Urinary bladder (tissue), 4 donors: Measurements from ENCODE around the gene ADAMTS8. TPM values are rescaled to one million over a fixed set of nuclear protein-coding genes. Genes with fewer than 3 reads are reported as not detected.

Experiments
- DNase-seq: peaks from one replicate; pipeline ENCODE4 v3.0.0-alpha.2; 2015; ENCODE audit errors: extremely low spot score
- H3K27ac ChIP-seq: one replicate; pipeline ENCODE4 v1.5.1; 2013; ENCODE audit warnings: low read depth, mild to moderate bottlenecking, moderate library complexity
- H3K36me3 ChIP-seq: one replicate; pipeline ENCODE4 v1.6.1; 2013; ENCODE audit warnings: mild to moderate bottlenecking, moderate library complexity; ENCODE audit not compliant: insufficient read depth
- H3K4me1 ChIP-seq: one replicate; pipeline ENCODE4 v1.6.1; 2013; ENCODE audit warnings: mild to moderate bottlenecking, moderate library complexity; ENCODE audit not compliant: insufficient read depth
- H3K4me3 ChIP-seq: one replicate; pipeline ENCODE4 v1.5.1; 2013; ENCODE audit warnings: low read depth, low read length
- WGBS: extraction: QIAGEN DNeasy Blood & Tissue Kit; methylation state at CpG from one replicate; pipeline ENCODE4 v1.1.7; 2013; 5-methylcytosine and 5-hydroxymethylcytosine counted together
- polyA plus RNA-seq: library from polyadenylated mRNA; stranded (reverse); fragments of 200-250 nt; gene quantifications from one replicate; pipeline ENCODE4 v1.2.3, GENCODE V29; 2013
- total RNA-seq: library from RNA; depleted of rRNA; stranded (reverse); fragments of >200 nt; gene quantifications from one replicate; pipeline ENCODE4 v1.2.3, GENCODE V29; 2014
- donor health status: healthy with polysubstance abuse.
- donor health status: healthy.

Gene ADAMTS8, protein sequence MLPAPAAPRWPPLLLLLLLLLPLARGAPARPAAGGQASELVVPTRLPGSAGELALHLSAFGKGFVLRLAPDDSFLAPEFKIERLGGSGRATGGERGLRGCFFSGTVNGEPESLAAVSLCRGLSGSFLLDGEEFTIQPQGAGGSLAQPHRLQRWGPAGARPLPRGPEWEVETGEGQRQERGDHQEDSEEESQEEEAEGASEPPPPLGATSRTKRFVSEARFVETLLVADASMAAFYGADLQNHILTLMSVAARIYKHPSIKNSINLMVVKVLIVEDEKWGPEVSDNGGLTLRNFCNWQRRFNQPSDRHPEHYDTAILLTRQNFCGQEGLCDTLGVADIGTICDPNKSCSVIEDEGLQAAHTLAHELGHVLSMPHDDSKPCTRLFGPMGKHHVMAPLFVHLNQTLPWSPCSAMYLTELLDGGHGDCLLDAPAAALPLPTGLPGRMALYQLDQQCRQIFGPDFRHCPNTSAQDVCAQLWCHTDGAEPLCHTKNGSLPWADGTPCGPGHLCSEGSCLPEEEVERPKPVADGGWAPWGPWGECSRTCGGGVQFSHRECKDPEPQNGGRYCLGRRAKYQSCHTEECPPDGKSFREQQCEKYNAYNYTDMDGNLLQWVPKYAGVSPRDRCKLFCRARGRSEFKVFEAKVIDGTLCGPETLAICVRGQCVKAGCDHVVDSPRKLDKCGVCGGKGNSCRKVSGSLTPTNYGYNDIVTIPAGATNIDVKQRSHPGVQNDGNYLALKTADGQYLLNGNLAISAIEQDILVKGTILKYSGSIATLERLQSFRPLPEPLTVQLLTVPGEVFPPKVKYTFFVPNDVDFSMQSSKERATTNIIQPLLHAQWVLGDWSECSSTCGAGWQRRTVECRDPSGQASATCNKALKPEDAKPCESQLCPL
- 8.9 TPM for total RNA-seq
- 17.9 TPM for polyA plus RNA-seq

DNA sequence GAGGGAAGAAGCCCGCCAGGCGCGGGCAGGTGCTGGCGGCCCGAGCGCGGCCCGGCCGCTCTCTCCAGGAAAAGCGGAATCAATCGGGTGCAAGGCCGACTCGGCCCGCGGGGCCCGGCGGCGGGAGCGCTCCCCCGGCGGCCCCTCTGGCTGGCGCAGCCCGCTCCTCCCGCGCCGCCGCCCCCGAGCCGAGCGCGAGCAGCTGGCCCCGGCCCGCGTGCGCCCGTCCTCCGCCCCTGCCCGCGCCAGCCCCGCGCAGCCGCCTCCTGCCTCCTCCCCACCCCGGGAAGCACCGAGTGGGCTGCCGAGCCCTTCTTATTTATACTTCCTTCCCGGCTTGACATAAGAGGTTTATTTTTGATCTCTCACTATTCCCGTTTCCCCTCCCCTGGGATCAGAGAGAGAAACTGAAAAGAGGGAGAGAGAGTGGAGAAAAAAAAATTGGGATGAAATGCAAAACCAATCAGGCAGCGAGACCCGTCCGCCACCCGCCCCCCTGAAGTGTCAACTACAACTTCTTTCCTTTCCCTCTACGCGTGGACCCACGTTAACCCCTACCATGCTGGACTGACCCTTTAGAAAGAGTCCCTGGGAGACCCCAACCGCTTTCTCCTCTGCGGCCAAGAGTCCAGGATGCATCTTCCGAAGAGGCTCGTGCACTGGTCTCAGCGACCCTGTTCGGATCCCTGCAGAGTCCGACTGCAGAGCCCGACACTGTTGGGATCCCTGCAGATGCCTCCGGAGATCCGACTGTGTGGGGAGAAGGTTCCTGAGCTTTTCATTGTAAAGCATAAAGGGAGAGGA, at the start of gene ADAMTS8:
TSS of gene ADAMTS8 (minus strand) at position 294 of the 804 bp plus-strand sequence. CDS start 323 bp downstream, outside the sequence.
- Histone ChIP-seq H3K27ac (no peak within 1 kb of the TSS), H3K4me3 (peak within 1 kb of the TSS; percentile 53), H3K36me3 (no peaks in the 10 kb centered on the region), H3K4me1 (no peaks in the 10 kb centered on the region)
- 4% methylated on average over 64 of the region's 64 CpGs for WGBS
- DNase-seq: no peak

DNA sequence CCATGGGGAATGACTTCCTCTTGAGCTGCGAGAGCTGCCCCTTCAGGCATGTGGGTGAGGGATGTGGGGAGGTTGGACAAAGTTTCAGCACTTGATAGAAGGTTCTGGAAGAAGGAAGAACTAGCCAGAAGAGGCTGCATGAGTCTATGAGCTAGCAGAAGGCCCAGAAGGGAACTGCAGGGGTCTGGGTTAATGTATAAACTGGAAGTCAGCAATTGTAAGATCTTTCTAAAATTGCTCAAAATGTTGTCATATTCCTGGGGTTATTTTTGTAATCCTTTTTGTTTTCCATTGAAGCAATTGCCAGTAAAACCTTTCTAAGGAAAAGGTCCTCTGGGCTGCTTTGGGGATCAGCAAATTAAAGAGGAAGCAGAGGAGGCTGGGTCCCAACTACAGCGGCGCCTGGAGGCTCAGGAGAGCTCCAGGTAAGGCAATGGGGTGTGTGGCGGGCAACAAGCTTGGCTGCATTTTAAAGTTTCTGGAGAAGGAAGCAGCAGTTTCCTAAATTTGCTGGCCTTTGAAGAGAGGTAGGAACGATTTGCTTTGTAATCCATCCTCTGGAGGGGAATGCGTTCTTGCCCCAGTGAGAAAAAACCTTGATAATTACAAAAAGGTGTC, 49.3 kb upstream of the ADAMTS8 start:
- Histone ChIP-seq H3K36me3 (peaks cover 1% of the 10 kb centered on the region), H3K27ac (peak overlapping the region; percentile 48), H3K4me3 (no peak overlapping the region), H3K4me1 (no peaks in the 10 kb centered on the region)
- no peak for DNase-seq
- 56% methylated on average over 6 of the region's 6 CpGs for WGBS

DNA sequence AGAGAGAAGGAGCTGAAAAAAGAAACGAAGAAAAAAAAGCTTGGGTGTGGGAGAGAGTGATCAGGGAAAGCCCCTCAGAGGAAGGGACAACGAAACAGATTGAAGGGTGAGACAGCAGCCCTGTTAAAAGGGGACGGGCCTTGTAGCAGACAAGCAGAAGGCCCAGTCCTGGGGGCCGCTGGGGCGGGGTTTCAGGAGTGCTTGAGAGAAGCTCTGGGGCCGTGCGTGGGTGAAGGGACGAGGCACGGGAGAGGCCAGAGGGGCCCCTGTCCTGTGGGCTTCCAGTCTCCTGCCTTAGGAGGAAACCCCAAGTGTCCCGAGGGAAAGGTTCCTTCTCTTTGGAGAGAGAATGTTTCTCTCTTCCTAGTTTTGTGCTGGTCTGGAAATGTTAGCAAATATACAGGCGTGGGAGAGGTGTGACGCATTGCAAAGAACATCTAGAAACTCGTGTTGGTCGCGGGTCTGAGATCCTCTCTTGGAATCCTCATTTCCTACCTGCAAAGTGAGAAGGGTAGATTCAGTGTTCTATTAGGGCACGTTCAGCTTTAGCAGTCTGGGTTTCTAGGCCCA, 48.6 kb upstream of the ADAMTS8 start:
- Histone ChIP-seq H3K27ac (no peak overlapping the region), H3K4me1 (no peaks in the 10 kb centered on the region), H3K4me3 (no peak overlapping the region), H3K36me3 (peaks cover 3% of the 10 kb centered on the region)
- 90% methylated on average over 16 of the region's 16 CpGs for WGBS
- no peak for DNase-seq

DNA sequence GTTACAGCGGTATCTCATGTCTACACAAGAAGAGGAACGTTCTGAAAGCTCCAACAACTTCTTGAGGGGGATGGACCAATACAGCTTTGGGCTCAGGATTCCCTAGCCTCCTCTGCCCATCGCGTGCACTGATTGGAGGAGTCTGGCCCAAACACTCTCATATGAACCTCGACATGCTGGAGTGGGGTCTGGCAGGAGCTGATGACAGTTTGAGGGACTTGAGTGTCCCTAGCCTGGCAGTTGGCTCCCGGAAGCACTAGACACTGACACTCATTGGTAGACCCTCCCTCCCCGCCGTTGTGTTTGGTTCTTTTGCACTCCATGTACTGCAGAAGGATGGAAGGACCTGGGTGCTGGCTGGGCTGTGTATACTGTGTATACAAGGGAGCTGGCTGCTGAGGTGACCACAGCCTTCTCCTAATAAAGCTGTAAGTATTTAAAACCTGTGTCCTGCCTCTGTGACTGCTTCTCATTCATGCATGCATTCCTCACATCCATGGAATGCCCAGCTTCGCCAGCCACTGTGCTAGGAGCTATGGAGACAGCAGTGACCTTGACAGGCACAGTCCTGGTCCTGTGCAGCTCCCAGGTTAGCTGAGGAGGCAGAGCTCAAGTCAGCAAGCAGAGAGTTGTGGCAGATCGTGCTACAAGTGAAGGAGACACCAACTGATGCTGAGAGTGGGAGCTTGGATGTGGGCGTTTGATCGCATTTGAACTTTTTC, 48.0 kb upstream of the ADAMTS8 start:
- DNase-seq: no peak
- H3K27ac ChIP-seq: no peak overlapping the region
- no peaks in the 10 kb centered on the region for H3K4me1 ChIP-seq
- H3K4me3 ChIP-seq: no peak overlapping the region
- peaks cover 3% of the 10 kb centered on the region for H3K36me3 ChIP-seq
- WGBS: 87% methylated on average over 12 of the region's 12 CpGs

DNA sequence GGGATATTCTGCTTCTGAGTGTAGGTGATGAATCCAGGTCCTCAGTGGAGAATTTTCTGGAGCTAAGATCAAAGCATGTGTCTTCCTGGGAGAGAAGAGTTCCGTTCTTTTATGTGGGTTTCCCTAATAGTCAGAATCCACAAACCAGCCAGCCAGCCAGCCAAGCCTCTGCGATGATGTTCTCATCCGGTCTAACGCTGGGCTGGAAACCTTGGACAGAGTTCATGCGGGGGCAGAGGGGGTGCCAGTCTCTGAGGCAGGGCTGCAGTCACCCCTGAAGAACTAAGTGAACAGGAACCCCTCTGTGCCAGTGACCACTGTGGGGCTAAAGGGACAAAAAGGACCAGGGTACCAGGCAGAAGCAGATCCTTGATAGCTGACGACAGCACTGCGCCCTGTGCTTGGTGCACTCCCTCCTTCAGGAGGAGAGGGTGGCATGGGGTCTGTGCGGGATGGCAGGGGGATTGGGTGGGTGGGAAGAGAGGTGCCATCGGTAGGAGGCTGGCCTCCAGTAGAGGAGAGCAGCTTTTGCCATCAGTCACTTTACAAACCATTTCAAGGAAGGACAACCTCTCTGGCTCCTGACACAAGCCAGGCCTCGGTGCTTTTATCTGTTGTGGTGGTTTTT, 47.1 kb upstream of the ADAMTS8 start:
- no peaks in the 10 kb centered on the region for H3K4me1 ChIP-seq
- peaks cover 3% of the 10 kb centered on the region for H3K36me3 ChIP-seq
- WGBS: 83% methylated on average over 10 of the region's 10 CpGs
- H3K27ac ChIP-seq: no peak overlapping the region
- no peak overlapping the region for H3K4me3 ChIP-seq
- no peak for DNase-seq

DNA sequence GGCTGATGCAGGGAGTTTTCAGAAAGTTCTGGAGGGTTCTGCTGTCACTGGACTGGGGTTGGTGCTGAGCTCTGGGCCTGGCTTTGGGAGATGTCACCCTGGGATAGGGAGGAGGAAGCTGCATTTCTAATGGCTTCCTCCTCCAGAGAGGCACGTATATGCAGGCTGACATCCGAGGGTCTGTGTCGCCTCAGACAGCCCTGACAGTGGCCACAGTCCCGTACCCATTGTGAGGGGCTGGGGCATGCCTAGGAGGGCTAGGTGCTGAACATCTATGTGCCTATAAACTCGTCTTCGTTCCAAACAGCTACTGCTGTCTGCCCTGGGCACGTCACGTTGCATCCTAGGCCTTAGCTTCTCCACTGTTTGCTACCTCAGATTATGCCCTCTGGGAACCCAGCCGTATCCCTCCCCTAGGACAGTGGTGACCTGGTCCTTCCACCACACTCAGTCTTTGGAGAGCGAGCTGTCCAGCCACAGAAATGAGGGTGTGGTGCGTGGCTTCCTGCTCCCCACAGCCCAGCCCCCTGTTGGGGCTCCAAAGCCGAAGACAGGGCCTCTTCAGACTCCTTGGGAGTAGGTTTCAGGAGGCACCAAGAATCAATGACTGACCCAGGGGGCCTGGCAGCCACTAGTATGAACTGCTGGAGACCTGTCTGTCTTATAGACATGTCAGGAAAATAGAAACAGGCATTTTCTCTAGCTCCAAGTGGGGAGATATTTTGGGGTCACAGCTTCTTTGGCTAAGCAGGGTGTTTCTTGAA, 46.4 kb upstream of the ADAMTS8 start:
- no peak overlapping the region for H3K27ac ChIP-seq
- H3K36me3 ChIP-seq: peaks cover 3% of the 10 kb centered on the region
- no peak for DNase-seq
- H3K4me1 ChIP-seq: no peaks in the 10 kb centered on the region
- no peak overlapping the region for H3K4me3 ChIP-seq
- WGBS: 90% methylated on average over 12 of the region's 12 CpGs

DNA sequence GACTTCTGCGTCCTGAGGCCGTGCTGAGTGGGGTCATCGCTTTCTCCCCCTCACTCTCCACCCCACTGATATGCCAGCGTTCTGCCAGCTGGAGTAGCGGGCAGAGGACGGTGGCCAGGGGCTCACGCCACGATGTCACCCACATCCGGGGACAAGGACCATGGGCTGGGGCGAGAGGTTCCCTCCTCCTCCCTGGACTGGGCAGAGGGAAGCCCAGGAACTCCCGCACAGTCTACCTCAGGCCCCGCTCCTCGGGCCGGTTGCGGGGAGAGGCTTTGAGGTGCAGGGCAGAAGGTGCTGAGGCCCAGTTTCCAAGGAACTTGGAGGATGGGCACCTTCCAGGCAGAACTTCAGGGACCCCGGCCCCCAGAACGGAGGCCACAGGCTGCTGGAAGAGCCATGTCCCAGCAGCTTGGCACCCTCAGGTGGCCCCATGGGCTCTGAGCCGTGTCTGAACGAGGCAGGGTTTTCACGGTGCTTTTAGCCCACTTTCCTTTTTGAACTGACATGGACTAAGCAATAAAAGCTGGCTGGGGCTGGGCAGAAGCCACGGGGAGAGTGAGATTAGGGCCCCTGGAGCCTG, 45.5 kb upstream of the ADAMTS8 start:
- Histone ChIP-seq H3K27ac (no peak overlapping the region), H3K4me3 (no peak overlapping the region), H3K36me3 (peaks cover 3% of the 10 kb centered on the region), H3K4me1 (no peaks in the 10 kb centered on the region)
- DNase-seq: no peak
- 91% methylated on average over 21 of the region's 21 CpGs for WGBS

DNA sequence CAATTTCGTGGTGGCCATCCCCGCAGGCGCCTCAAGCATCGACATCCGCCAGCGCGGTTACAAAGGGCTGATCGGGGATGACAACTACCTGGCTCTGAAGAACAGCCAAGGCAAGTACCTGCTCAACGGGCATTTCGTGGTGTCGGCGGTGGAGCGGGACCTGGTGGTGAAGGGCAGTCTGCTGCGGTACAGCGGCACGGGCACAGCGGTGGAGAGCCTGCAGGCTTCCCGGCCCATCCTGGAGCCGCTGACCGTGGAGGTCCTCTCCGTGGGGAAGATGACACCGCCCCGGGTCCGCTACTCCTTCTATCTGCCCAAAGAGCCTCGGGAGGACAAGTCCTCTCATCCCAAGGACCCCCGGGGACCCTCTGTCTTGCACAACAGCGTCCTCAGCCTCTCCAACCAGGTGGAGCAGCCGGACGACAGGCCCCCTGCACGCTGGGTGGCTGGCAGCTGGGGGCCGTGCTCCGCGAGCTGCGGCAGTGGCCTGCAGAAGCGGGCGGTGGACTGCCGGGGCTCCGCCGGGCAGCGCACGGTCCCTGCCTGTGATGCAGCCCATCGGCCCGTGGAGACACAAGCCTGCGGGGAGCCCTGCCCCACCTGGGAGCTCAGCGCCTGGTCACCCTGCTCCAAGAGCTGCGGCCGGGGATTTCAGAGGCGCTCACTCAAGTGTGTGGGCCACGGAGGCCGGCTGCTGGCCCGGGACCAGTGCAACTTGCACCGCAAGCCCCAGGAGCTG, 44.8 kb upstream of the ADAMTS8 start:
- no peaks in the 10 kb centered on the region for H3K4me1 ChIP-seq
- H3K27ac ChIP-seq: no peak overlapping the region
- DNase-seq: no peak
- peaks cover 3% of the 10 kb centered on the region for H3K36me3 ChIP-seq
- WGBS: 97% methylated on average over 52 of the region's 52 CpGs
- H3K4me3 ChIP-seq: no peak overlapping the region

DNA sequence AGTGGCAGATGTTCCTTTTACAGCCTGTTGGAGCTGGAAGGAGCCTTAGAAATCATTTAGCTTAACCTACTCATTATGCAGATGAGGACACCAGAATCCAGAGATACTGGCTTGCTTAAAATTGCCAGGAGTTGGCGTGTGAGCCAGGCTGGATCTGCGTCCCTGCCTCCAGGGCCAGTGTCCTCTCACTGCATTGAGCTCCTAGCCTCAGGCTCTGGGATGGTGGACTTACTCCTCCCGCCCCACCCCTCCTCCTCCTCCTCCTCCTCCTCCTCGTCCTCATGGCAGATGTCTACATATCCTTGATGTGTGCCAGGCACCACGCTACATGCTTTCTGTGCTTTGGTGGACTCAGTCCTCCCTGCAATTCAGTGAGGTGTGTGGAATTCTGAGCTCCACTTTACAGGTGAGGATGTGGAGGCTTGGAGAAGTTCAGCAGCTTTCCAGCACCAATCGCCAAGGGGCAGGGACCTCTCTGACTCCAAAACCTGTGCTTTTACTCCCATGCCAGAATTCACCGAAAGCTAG, 44.1 kb upstream of the ADAMTS8 start:
- no peak overlapping the region for H3K27ac ChIP-seq
- no peak overlapping the region for H3K4me3 ChIP-seq
- peaks cover 3% of the 10 kb centered on the region for H3K36me3 ChIP-seq
- no peak for DNase-seq
- WGBS: 92% methylated on average over 7 of the region's 7 CpGs
- H3K4me1 ChIP-seq: no peaks in the 10 kb centered on the region

DNA sequence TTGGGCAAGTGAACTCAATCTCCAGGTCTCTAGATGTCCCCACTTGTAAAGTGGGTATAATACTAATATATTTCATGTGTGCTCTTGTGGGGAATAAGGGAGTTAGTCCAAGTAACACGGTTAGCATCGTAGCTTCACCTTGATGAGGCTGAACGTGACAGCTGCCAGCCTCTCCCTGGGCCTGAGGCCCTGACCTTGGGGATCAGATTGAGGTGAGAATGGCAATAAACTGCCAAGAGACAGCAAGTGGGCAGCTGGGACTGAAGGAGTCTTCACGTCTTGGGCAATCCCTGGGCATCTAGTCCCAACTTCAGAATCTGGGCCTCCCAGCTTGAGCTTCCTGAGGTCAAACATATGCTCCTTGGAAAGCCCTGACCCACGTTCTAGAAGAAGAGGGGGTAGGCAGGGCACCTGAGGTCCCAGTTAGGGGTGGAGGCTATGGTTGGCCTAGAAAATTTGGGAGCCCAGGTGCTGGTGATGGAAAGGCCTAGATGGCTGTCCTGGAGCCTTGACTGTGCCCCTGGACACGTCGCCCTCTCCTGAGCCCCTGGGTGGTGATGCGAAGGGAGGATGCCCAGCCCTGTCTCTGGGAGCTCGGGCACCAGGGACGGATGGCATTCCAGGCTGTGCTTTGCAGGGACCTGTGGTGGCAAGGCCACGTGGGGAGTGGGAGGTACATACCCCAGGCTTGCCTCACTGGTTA, 43.5 kb upstream of the ADAMTS8 start:
- no peak for DNase-seq
- H3K4me1 ChIP-seq: no peaks in the 10 kb centered on the region

More for the DNA sequence above, 43.5 kb upstream of the ADAMTS8 start:
- H3K4me3 ChIP-seq: no peak overlapping the region
- WGBS: 92% methylated on average over 11 of the region's 11 CpGs
- no peak overlapping the region for H3K27ac ChIP-seq
- H3K36me3 ChIP-seq: peaks cover 3% of the 10 kb centered on the region
